Left ventricle myocardium inferior (tissue), 1 donor: ENCODE results near the gene PKD1. TPM values are rescaled to one million over a fixed set of nuclear protein-coding genes. Genes with fewer than 3 reads are reported as not detected.
A peak's percentile ranks its signal among the peaks of the same experiment; 100 is the strongest.
"Not testable (repeated sequence)": the region's sequence is repeated elsewhere in the genome, so short reads cannot be mapped to it uniquely, and the experiment has no call there.

Experiments
- DNase-seq: peaks from one replicate; pipeline ENCODE4 v3.0.0-alpha.2; 2020
- H3K27ac ChIP-seq: fragments of 200-600 bp; replicated peaks from 2 replicates; pipeline ENCODE4 v1.8.0; 2021
- H3K27me3 ChIP-seq: fragments of 200-600 bp; 2 replicates; pipeline ENCODE4 v1.8.0; 2021; ENCODE audit warnings: low read depth
- H3K36me3 ChIP-seq: fragments of 200-600 bp; 2 replicates; pipeline ENCODE4 v1.8.0; 2021
- H3K4me1 ChIP-seq: fragments of 200-600 bp; 2 replicates; pipeline ENCODE4 v1.8.0; 2021
- H3K4me3 ChIP-seq: fragments of 200-600 bp; 2 replicates; pipeline ENCODE4 v1.8.0; 2021; ENCODE audit warnings: mild to moderate bottlenecking, moderate library complexity
- H3K9me3 ChIP-seq: fragments of 200-600 bp; replicated peaks from 2 replicates; pipeline ENCODE4 v1.8.0; 2021
- CTCF ChIP-seq: fragments of 200-600 bp; IDR thresholded peaks from 2 replicates; pipeline ENCODE4 v1.8.0; 2021; ENCODE audit warnings: antibody characterized with exemption, mild to moderate bottlenecking, borderline replicate concordance
- intact Hi-C: fragments of 100-400 bp; cut with micrococcal nuclease; formaldehyde crosslinking; loops from one replicate; pipeline ENCODE4 v1.11.0; 2022
- long read RNA-seq: library from polyadenylated mRNA; unstranded; transcript quantifications from one replicate; pipeline ENCODE4 v2.0.0, GENCODE V29; 2021
- total RNA-seq: library from RNA; stranded (reverse); fragmentation: NEBNext Ultra II Directional; extraction: Animal tissue kit (Norgen Biotek cat#: 25700); gene quantifications from one replicate; pipeline ENCODE4 v1.2.1, GENCODE V29; 2021
- donor health status: DM: no; HTN: yes; CAD: no; lungs with severe emphysema.

The PKD1 gene
- total RNA-seq: 83.9 TPM
- long read RNA-seq, transcript PKD1-208 (3 exons, 1,140 nt): major isoform, 10 of 99 reads
- long read RNA-seq, partial matches to known transcripts: 75 of 99 reads
- long read RNA-seq, other reads (novel, unspliced or antisense): 14 of 99 reads

- DNase-seq: peak; percentile 98
- H3K27me3 ChIP-seq, intact Hi-C loops, H3K9me3 ChIP-seq, H3K36me3 ChIP-seq: not testable (repeated sequence)
- Histone ChIP-seq H3K4me3 (peak within 1 kb of the TSS; percentile 73), H3K27ac (peak within 1 kb of the TSS; percentile 86), H3K4me1 (peaks cover 37% of the 10 kb centered on the region)
Measured at GRCh38 chr16:2135770-2136490, at the start of gene PKD1. PKD1 (minus strand) TSS chr16:2135898; CDS start chr16:2135689, 209 bp downstream.

- H3K27ac ChIP-seq: no peak overlapping the region
- no peak overlapping the region for H3K4me3 ChIP-seq
- no peaks in the 10 kb centered on the region for H3K4me1 ChIP-seq
- TF ChIP-seq CTCF: no peak
- DNase-seq: no peak
- H3K9me3 ChIP-seq: no peaks in the 10 kb centered on the region
- intact Hi-C loops: no loop called here
- H3K27me3 ChIP-seq: no peaks in the 10 kb centered on the region
- no peaks in the 10 kb centered on the region for H3K36me3 ChIP-seq
Measured at GRCh38 chr16:2184962-2185361, 49.3 kb upstream of the PKD1 start.

- intact Hi-C loops: no loop called here
- H3K4me1 ChIP-seq: no peaks in the 10 kb centered on the region
- H3K27me3 ChIP-seq: no peaks in the 10 kb centered on the region
- H3K9me3 ChIP-seq: no peaks in the 10 kb centered on the region
- TF ChIP-seq CTCF: no peak
- no peak overlapping the region for H3K4me3 ChIP-seq
- no peaks in the 10 kb centered on the region for H3K36me3 ChIP-seq
- H3K27ac ChIP-seq: no peak overlapping the region
- DNase-seq: no peak
Measured at GRCh38 chr16:2184346-2184745, 48.6 kb upstream of the PKD1 start.

- intact Hi-C loops: no loop called here
- H3K36me3 ChIP-seq: no peaks in the 10 kb centered on the region
Measured at GRCh38 chr16:2183671-2184070, 48.0 kb upstream of the PKD1 start.

GRCh38 chr16:2181952-2182351 is 46.3 kb upstream of the PKD1 start:
- peaks cover 11% of the 10 kb centered on the region for H3K36me3 ChIP-seq
- intact Hi-C loops: no loop called here
- no peak overlapping the region for H3K27ac ChIP-seq
- DNase-seq: no peak
- H3K4me3 ChIP-seq: no peak overlapping the region
- no peaks in the 10 kb centered on the region for H3K4me1 ChIP-seq
- no peaks in the 10 kb centered on the region for H3K9me3 ChIP-seq
- no peak for TF ChIP-seq CTCF
- H3K27me3 ChIP-seq: peaks cover 7% of the 10 kb centered on the region

More at GRCh38 chr16:2183671-2184070, 48.0 kb upstream of the PKD1 start:
- H3K4me3 ChIP-seq: no peak overlapping the region
- no peaks in the 10 kb centered on the region for H3K9me3 ChIP-seq
- no peak overlapping the region for H3K27ac ChIP-seq
- no peak for TF ChIP-seq CTCF
- DNase-seq: no peak
- no peaks in the 10 kb centered on the region for H3K27me3 ChIP-seq
- H3K4me1 ChIP-seq: no peaks in the 10 kb centered on the region
